Progenitor cell of endocrine pancreas (in vitro differentiated cells): Measurements from ENCODE around the gene VPS26B. TPM values are rescaled to one million over a fixed set of nuclear protein-coding genes. Genes with fewer than 3 reads are reported as not detected.
"Not testable (repeated sequence)": the region's sequence is repeated elsewhere in the genome, so short reads cannot be mapped to it uniquely, and the experiment has no call there.

ENCODE experiments used
- DNase-seq: peaks from one replicate; pipeline ENCODE4 v3.0.0; 2021; ENCODE audit warnings: low spot score; ENCODE audit not compliant: unreplicated experiment
- H3K27ac Mint-ChIP-seq: 2 replicates; pipeline ENCODE4 v1.8.0; 2021; ENCODE audit warnings: mild to moderate bottlenecking, moderate library complexity, mixed read lengths
- H3K27me3 Mint-ChIP-seq: 2 replicates; pipeline ENCODE4 v1.8.0; 2021; ENCODE audit warnings: mixed read lengths
- H3K36me3 Mint-ChIP-seq: 2 replicates; pipeline ENCODE4 v1.8.0; 2022; ENCODE audit warnings: mixed read lengths; ENCODE audit not compliant: insufficient read depth
- H3K4me1 Mint-ChIP-seq: 2 replicates; pipeline ENCODE4 v1.8.0; 2021; ENCODE audit warnings: low read depth, mixed read lengths
- H3K4me3 Mint-ChIP-seq: 2 replicates; pipeline ENCODE4 v1.8.0; 2021; ENCODE audit warnings: low read depth, mild to moderate bottlenecking, moderate library complexity, mixed read lengths
- H3K9me3 Mint-ChIP-seq: 2 replicates; pipeline ENCODE4 v1.8.0; 2021; ENCODE audit warnings: low read depth, mixed read lengths
- total RNA-seq: library from RNA; stranded (reverse); gene quantifications from 2 replicates; pipeline ENCODE4 v1.2.1, GENCODE V29; 2021
- TF ChIP-seq, protein P1 (sequence below): fragments of 200-600 bp; sonication (generic); IDR thresholded peaks from one replicate; pipeline ENCODE4 v1.5.0; 2021; ENCODE audit warnings: antibody characterized with exemption, mild to moderate bottlenecking; ENCODE audit not compliant: unreplicated experiment

VPS26B gene
- total RNA-seq, 1 donor from 2014 or later = 39.6 TPM

DNA sequence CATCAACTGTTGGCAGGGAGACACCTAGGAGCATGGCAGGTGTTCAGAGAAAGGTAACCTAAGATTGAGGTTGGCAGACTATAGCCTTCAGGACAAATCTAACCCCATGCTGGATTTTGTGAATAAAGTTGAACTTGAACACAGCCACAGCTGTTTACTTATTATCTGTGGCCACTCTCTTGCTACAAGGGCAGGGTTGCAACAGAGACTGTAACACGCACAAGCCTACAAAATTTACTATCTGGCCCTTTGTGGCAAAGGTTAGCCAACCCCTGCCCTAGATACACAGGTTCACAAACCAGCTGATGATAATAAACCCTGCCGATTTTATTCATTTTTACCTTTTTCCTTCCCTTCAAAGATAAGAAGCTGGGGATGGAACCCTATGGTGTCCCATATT is 26.2 kb downstream of the VPS26B start:
- Mint-ChIP-seq H3K36me3 (peaks cover 7% of the 10 kb centered on the region), H3K4me3 (no peak overlapping the region), H3K4me1 (peaks cover 16% of the 10 kb centered on the region), H3K27ac (no peak overlapping the region), H3K27me3 (no peaks in the 10 kb centered on the region), H3K9me3 (no peaks in the 10 kb centered on the region)
- TF ChIP-seq, protein P1, sequence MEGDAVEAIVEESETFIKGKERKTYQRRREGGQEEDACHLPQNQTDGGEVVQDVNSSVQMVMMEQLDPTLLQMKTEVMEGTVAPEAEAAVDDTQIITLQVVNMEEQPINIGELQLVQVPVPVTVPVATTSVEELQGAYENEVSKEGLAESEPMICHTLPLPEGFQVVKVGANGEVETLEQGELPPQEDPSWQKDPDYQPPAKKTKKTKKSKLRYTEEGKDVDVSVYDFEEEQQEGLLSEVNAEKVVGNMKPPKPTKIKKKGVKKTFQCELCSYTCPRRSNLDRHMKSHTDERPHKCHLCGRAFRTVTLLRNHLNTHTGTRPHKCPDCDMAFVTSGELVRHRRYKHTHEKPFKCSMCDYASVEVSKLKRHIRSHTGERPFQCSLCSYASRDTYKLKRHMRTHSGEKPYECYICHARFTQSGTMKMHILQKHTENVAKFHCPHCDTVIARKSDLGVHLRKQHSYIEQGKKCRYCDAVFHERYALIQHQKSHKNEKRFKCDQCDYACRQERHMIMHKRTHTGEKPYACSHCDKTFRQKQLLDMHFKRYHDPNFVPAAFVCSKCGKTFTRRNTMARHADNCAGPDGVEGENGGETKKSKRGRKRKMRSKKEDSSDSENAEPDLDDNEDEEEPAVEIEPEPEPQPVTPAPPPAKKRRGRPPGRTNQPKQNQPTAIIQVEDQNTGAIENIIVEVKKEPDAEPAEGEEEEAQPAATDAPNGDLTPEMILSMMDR = no peak
- no peak for DNase-seq

DNA sequence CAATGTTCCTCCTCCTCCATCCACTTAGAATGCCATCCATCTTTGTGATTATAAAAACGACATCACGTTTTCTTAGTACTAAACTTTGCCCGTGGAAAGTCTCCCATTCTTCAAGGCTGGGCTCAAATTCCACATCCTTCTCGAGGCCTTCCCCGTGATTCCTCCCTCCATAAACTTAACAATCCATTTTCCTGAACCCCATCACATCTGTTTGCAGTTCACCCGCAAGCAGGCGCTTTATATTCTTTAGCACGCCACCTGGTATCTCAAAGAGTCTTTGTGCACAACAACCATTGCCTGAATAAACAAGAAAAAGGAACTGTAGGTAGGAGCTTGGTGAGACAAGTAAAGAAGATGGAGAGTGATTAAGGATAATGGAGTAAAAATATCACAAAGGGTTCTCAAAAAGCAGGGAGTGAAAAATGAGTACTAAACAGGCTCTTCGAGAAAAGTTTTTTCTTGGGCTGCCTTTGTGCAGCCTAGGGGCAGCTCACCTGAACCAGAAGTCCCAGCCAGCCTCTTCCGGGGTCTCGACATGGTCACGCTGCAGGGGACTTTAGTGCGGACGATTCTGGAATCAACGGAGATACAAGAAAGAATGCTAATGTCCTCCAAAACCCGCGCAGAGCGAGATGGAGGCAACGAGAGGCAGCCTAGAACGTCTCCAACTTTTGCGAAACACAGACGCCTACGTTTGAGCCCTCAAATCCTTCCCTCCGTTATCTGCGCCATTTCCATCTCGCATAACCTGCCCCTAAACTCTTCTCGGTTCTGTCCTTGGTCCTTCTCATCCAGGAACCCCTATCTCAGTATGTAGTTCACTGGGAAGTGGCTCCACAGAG is 28.1 kb downstream of the VPS26B start:
- TF ChIP-seq, protein P1 = no peak
- peaks cover 16% of the 10 kb centered on the region for H3K4me1 Mint-ChIP-seq
- H3K9me3 Mint-ChIP-seq = no peaks in the 10 kb centered on the region
- no peaks in the 10 kb centered on the region for H3K27me3 Mint-ChIP-seq
- H3K27ac Mint-ChIP-seq = peak overlapping the region; percentile 78
- H3K4me3 Mint-ChIP-seq = peak overlapping the region; percentile 85
- peaks cover 7% of the 10 kb centered on the region for H3K36me3 Mint-ChIP-seq
- DNase-seq = no peak

DNA sequence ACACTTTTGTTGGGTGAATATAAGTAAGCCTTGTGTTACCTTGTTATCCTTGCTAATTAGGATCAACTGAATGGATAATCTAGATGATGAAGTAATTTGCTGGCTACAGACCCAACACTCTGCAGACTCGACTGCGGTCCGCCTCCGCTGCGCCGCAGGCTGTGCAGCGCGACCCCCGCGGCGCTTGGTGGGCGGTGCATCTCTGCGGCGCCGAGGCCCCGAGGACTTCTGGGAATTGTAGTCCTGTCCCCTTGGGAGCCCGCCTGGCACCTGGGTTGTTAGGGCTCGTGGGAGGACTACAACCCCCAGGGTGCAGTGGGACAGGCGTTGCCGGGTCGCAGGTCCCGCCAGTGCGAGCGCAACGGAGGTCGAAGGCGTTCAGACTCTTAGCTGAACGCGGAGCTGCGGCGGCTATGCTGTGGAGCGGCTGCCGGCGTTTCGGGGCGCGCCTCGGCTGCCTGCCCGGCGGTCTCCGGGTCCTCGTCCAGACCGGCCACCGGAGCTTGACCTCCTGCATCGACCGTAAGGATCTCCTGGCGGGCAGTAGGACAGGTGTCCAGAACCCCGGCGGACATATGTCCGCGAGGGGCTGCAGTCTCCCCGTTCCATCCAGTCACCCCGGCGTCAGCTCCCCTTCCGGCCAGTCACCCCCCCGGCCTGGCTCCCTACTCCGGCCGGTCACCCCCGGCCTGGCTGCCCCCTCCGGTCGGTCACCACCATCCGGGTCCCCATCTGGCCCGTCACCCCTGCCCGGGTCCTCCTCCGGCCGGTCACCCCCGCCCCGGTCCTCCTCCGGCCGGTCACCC is 28.9 kb downstream of the VPS26B start, which contains the start of the genes ACAD8 and THYN1:
TSS of gene ACAD8 (plus strand) at position 381 of the 806 bp plus-strand sequence. CDS start at position 414, 33 bp downstream.
TSS of gene THYN1 (minus strand) at position 165 of the 806 bp plus-strand sequence. CDS start 470 bp downstream, outside the sequence.
- Mint-ChIP-seq H3K4me3 (peak within 1 kb of the TSS; percentile 85), H3K27me3 (no peaks in the 10 kb centered on the region), H3K4me1 (peaks cover 16% of the 10 kb centered on the region), H3K36me3 (peaks cover 6% of the 10 kb centered on the region), H3K9me3 (no peaks in the 10 kb centered on the region), H3K27ac (peak within 1 kb of the TSS; percentile 78)
- DNase-seq = peak; percentile 93
- TF ChIP-seq, protein P1 = peak; percentile 25

DNA sequence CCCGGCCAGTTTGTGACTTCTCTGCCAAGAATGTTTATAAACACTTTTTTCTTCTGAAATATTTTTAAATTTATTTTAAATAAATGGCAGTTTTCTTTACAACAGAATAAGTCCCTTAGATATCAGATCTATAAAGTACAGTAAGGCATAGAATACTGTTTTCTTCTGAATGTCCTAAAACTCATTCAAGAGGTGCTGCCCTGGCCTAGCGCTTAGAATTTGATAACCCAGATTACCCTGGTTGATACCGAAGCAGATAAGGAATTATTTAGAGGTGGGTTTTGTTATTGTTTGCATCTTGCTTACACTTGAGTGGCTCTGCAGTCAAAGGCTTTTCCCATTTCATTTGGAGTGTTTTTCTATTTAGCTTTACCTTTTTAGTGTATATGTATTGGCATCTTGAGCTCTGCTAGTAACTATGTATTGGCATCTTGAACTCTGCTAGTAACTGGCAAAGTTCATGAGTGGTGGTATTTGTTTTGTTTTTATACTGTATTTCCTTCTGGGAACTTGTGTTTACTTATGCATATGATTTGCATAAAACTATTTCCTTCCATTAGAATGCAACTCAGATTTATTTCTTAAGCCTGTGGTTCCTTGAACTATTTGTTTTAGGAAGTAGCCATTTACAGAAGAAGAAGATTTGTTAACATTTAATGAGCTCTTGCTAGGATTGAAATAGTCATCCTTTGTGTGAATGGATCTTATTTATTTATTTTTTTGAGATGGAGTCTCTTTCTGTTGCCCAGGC is 30.1 kb downstream of the VPS26B start:
- no peaks in the 10 kb centered on the region for H3K27me3 Mint-ChIP-seq
- TF ChIP-seq, protein P1 = no peak
- no peak overlapping the region for H3K27ac Mint-ChIP-seq
- no peak for DNase-seq
- H3K9me3 Mint-ChIP-seq = no peaks in the 10 kb centered on the region
- peaks cover 5% of the 10 kb centered on the region for H3K36me3 Mint-ChIP-seq
- H3K4me3 Mint-ChIP-seq = peak overlapping the region; percentile 85
- peaks cover 16% of the 10 kb centered on the region for H3K4me1 Mint-ChIP-seq

DNA sequence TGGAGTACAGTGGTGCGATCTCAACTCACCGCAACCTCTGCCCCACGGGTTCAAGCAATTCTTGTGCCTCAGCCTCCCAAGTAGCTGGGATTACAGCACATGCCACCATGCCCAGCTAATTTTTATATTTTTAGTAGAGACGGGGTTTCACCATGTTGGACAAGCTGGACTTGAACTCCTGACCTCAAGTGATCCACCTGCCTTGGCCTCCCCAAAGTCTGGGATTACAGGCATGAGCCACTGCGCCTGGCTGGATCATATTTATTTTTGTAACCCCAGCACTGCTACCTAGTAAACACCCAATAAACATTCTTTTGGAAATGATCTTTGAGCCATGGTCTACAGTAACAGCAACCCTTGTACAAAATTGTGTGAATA is 30.7 kb downstream of the VPS26B start:
- H3K27me3 Mint-ChIP-seq, H3K36me3 Mint-ChIP-seq, H3K27ac Mint-ChIP-seq, H3K9me3 Mint-ChIP-seq, DNase-seq: not testable (repeated sequence)
- peaks cover 16% of the 10 kb centered on the region for H3K4me1 Mint-ChIP-seq
- H3K4me3 Mint-ChIP-seq = peak overlapping the region; percentile 16
